IMR-90 (cell line): ENCODE results near the gene TGOLN2. TPM values are rescaled to one million over a fixed set of nuclear protein-coding genes. Genes with fewer than 3 reads are reported as not detected.
"Not testable (repeated sequence)": the region's sequence is repeated elsewhere in the genome, so short reads cannot be mapped to it uniquely, and the experiment has no call there.

Source experiments
- ATAC-seq: fragments of 200-7000 bp; cut with Tn5 transposase; 2 replicates; pipeline ENCODE4 v1.9.1; 2020; ENCODE audit warnings: low read depth, mild to moderate bottlenecking, moderate library complexity
- BruUV-seq: library from RNA; stranded (reverse); fragments of 400-500 nt; replicated peaks from 2 replicates; lab custom pipeline; 2021; lab: Mats Ljungman, UMichigan
- CTCF ChIA-PET: fragments of 300-600 bp; formaldehyde crosslinking; extraction: SDS; loops from one replicate; lab custom pipeline; 2021; ENCODE audit warnings: antibody characterized with exemption; lab: Yijun Ruan, JAX
- POLR2A ChIA-PET: fragments of 300-600 bp; sonication (Branson Sonifier 250); formaldehyde crosslinking; loops from one replicate; lab custom pipeline; 2022; ENCODE audit warnings: antibody characterized with exemption; ENCODE audit not compliant: unreplicated experiment; lab: Charles Lee
- DNase-seq: peaks from one replicate; pipeline ENCODE4 v3.0.0; 2013
- H2AFZ ChIP-seq: replicated peaks from 2 replicates; pipeline ENCODE3; 2013; ENCODE audit warnings: low read length, mild to moderate bottlenecking; ENCODE audit not compliant: poor library complexity
- H2AK5ac ChIP-seq: 2 replicates; pipeline ENCODE4 v1.6.1; 2013; ENCODE audit warnings: low read depth, low read length, inconsistent platforms
- H2AK9ac ChIP-seq: replicated peaks from 2 replicates; pipeline ENCODE3; 2013; ENCODE audit warnings: mild to moderate bottlenecking, low read depth, low read length, moderate library complexity; ENCODE audit not compliant: poor library complexity
- H2BK120ac ChIP-seq: 2 replicates; pipeline ENCODE4 v1.6.1; 2013; ENCODE audit warnings: low read depth, low read length, inconsistent platforms
- H2BK15ac ChIP-seq: 3 replicates; pipeline ENCODE4 v1.6.1; 2013; ENCODE audit warnings: low read depth, low read length, inconsistent platforms
- H2BK20ac ChIP-seq: 2 replicates; pipeline ENCODE4 v1.6.1; 2013; ENCODE audit warnings: low read depth, mild to moderate bottlenecking, inconsistent platforms, low read length, moderate library complexity
- H2BK5ac ChIP-seq: 2 replicates; pipeline ENCODE4 v1.6.1; 2013; ENCODE audit warnings: mild to moderate bottlenecking, low read depth, low read length, inconsistent platforms; ENCODE audit not compliant: poor library complexity, severe bottlenecking
- H3K14ac ChIP-seq: replicated peaks from 2 replicates; pipeline ENCODE4 v1.6.1; 2013; ENCODE audit warnings: low read depth, low read length, inconsistent platforms
- H3K18ac ChIP-seq: 2 replicates; pipeline ENCODE4 v1.6.1; 2013; ENCODE audit warnings: low read depth, low read length, control low read depth
- H3K23ac ChIP-seq: 2 replicates; pipeline ENCODE4 v1.6.1; 2013; ENCODE audit warnings: low read depth, low read length, inconsistent platforms
- H3K27ac ChIP-seq: 2 replicates; pipeline ENCODE4 v1.5.1; 2013; ENCODE audit warnings: mild to moderate bottlenecking, control low read depth, low read length; ENCODE audit not compliant: insufficient read depth
- H3K27me3 ChIP-seq: 2 replicates; pipeline ENCODE4 v1.6.1; 2013; ENCODE audit warnings: low read length; ENCODE audit not compliant: control insufficient read depth, insufficient read depth
- H3K36me3 ChIP-seq: 2 replicates; pipeline ENCODE4 v1.6.1; 2013; ENCODE audit warnings: low read length, mixed read lengths; ENCODE audit not compliant: control insufficient read depth, insufficient read depth
- H3K4ac ChIP-seq: 2 replicates; pipeline ENCODE4 v1.6.1; 2013; ENCODE audit warnings: low read depth, low read length, inconsistent platforms
- H3K4me1 ChIP-seq: 2 replicates; pipeline ENCODE4 v1.6.1; 2013; ENCODE audit warnings: low read length, mixed read lengths; ENCODE audit not compliant: control insufficient read depth, insufficient read depth
- H3K4me2 ChIP-seq: 2 replicates; pipeline ENCODE4 v1.6.1; 2013; ENCODE audit warnings: low read depth, mild to moderate bottlenecking, control low read depth, low read length, moderate library complexity
- H3K4me3 ChIP-seq: 2 replicates; pipeline ENCODE4 v1.5.1; 2013; ENCODE audit warnings: low read depth, mild to moderate bottlenecking, control low read depth, low read length, moderate library complexity; ENCODE audit not compliant: insufficient read depth
- H3K56ac ChIP-seq: 2 replicates; pipeline ENCODE4 v1.6.1; 2013; ENCODE audit warnings: low read length, inconsistent platforms; ENCODE audit not compliant: insufficient read depth; ENCODE audit errors: extremely low read depth
- H3K79me1 ChIP-seq, 2 experiments: 2 replicates each; pipeline ENCODE4 v1.6.1; 2013; ENCODE audit warnings: low read length in 2 of 2, inconsistent platforms in 1 of 2, low read depth in 1 of 2
- H3K9ac ChIP-seq: 2 replicates; pipeline ENCODE4 v1.6.1; 2013; ENCODE audit warnings: low read depth, low read length, control low read depth
- H3K9me1 ChIP-seq: 2 replicates; pipeline ENCODE4 v1.6.1; 2013; ENCODE audit warnings: low read length, inconsistent platforms; ENCODE audit not compliant: insufficient read depth
- H3K9me3 ChIP-seq: 2 replicates; pipeline ENCODE4 v1.6.1; 2013; ENCODE audit warnings: low read length; ENCODE audit not compliant: control insufficient read depth, insufficient read depth
- H4K20me1 ChIP-seq: 2 replicates; pipeline ENCODE4 v1.6.1; 2013; ENCODE audit warnings: low read length, inconsistent platforms; ENCODE audit not compliant: insufficient read depth
- H4K5ac ChIP-seq: 2 replicates; pipeline ENCODE4 v1.6.1; 2013; ENCODE audit warnings: mild to moderate bottlenecking, low read depth, low read length, control low read depth
- H4K8ac ChIP-seq, 2 experiments: 2 replicates each; pipeline ENCODE4 v1.6.1; 2013; ENCODE audit warnings: low read depth in 2 of 2, low read length in 2 of 2, control low read depth in 1 of 2, inconsistent platforms in 1 of 2
- H4K91ac ChIP-seq: 2 replicates; pipeline ENCODE4 v1.6.1; 2013; ENCODE audit warnings: low read depth, low read length, inconsistent platforms; ENCODE audit not compliant: insufficient read depth
- BHLHE40 ChIP-seq: fragments of 150-350 bp; IDR thresholded peaks from 2 replicates; pipeline ENCODE4 v1.6.1; 2016; ENCODE audit warnings: mild to moderate bottlenecking, low read depth, low read length
- MAZ ChIP-seq: IDR thresholded peaks from 2 replicates; pipeline ENCODE4 v1.6.1; 2012; ENCODE audit warnings: low read depth, mild to moderate bottlenecking, low read length, improper control_type of control experiment, moderate library complexity, borderline replicate concordance
- MXI1 ChIP-seq: IDR thresholded peaks from 2 replicates; pipeline ENCODE4 v1.6.1; 2012; ENCODE audit warnings: low read depth, mild to moderate bottlenecking, low read length, moderate library complexity, borderline replicate concordance
- NFE2L2 ChIP-seq: fragments of 150-350 bp; IDR thresholded peaks from 2 replicates; pipeline ENCODE4 v1.6.1; 2016; ENCODE audit warnings: low read depth, mild to moderate bottlenecking, low read length
- RFX5 ChIP-seq: IDR thresholded peaks from 2 replicates; pipeline ENCODE4 v1.8.0; 2012; ENCODE audit warnings: low read depth, mild to moderate bottlenecking, low read length, moderate library complexity
- SMC3 ChIP-seq: fragments of 150-350 bp; IDR thresholded peaks from 2 replicates; pipeline ENCODE4 v1.6.1; 2016; ENCODE audit warnings: low read depth, mild to moderate bottlenecking, antibody characterized with exemption, low read length, moderate library complexity
- WGBS, 2 experiments: methylation state at CpG; one replicate each; pipeline versions ENCODE4 v1.1.5 to v1.1.7; 2013; ENCODE audit warnings: missing lambda C conversion rate in 2 of 2; ENCODE audit not compliant: insufficient read length in 1 of 2; ENCODE audit errors: extremely low coverage in 2 of 2; 5-methylcytosine and 5-hydroxymethylcytosine counted together
- dilution Hi-C: fragments of 300-500 bp; cut with HindIII; formaldehyde crosslinking; loops from one replicate; pipeline ENCODE4 v1.14.3; 2018; ENCODE audit warnings: low sequenced_read_pairs; ENCODE audit not compliant: unreplicated experiment
- in situ Hi-C: fragments of 300-500 bp; cut with MboI; formaldehyde crosslinking; loops from 3 replicates; pipeline ENCODE4 v1.14.3; 2019; ENCODE audit warnings: low sequenced_read_pairs, inconsistent platforms, mixed read lengths
- intact Hi-C: fragments of 100-400 bp; cut with micrococcal nuclease; formaldehyde crosslinking; loops from 2 replicates; pipeline ENCODE4 v1.10.0; 2022
- polyA plus RNA-seq, 3 experiments: library from polyadenylated mRNA; depleted of rRNA; stranded (reverse); fragments of >200 nt; gene quantifications; 2 replicates each; pipeline ENCODE4 v1.2.3, GENCODE V29; 2012; ENCODE audit warnings: low replicate concordance in 1 of 3
- total RNA-seq: library from RNA; depleted of rRNA; stranded (reverse); fragments of >200 nt; gene quantifications from 2 replicates; pipeline ENCODE4 v1.2.3, GENCODE V29; 2012

Gene TGOLN2
- total and polyA plus RNA-seq, 2 of the 4 experiments (the other 2 are of a cell fraction): 57.7 to 92.3 TPM

- Histone ChIP-seq H3K14ac (no peak overlapping the region), H3K18ac (no peak overlapping the region), H3K9ac (no peak overlapping the region), H4K20me1 (no peaks in the 10 kb centered on the region), H2BK20ac (no peak overlapping the region), H3K9me1 (peaks cover 11% of the 10 kb centered on the region), H2BK5ac (no peak overlapping the region), H3K36me3 (peaks cover 11% of the 10 kb centered on the region), H4K5ac (no peak overlapping the region), H3K4me1 (peaks cover 3% of the 10 kb centered on the region; the same call in 1 of the 2 replicates), H2AK5ac (no peak overlapping the region), H4K91ac (no peak overlapping the region), H3K56ac (no peak overlapping the region), H3K4ac (no peak overlapping the region), H2AFZ (no peak overlapping the region), H3K79me1 (no peaks in the 10 kb centered on the region), H2BK120ac (no peak overlapping the region), H2AK9ac (no peak overlapping the region), H3K4me2 (no peak overlapping the region), H3K27me3 (no peaks in the 10 kb centered on the region), H2BK15ac (no peak overlapping the region), H4K8ac (no peak overlapping the region), H3K23ac (no peak overlapping the region), H3K27ac (no peak overlapping the region), H3K4me3 (no peak overlapping the region), H3K9me3 (no peaks in the 10 kb centered on the region)
- TF ChIP-seq SMC3: no peak
- no peak for TF ChIP-seq NFE2L2
- no peak for TF ChIP-seq BHLHE40
- TF ChIP-seq MXI1: no peak
- no peak for TF ChIP-seq MAZ
- no peak for TF ChIP-seq RFX5
- ChIA-PET POLR2A (no interaction called here), CTCF (no interaction called here)
- no peak for DNase-seq
- intact Hi-C loops (no loop called here), dilution Hi-C loops (no loop called here), in situ Hi-C loops (no loop called here)
- 100% methylated on average over 1 of the region's 5 CpGs; no CpG with 5 or more reads in 1 of the 2 experiments for WGBS, 2 experiments
- BruUV-seq: no TSS peak
- ATAC-seq: no peak
Measured at GRCh38 chr2:85367180-85367579, 39.4 kb upstream of the TGOLN2 start.

GRCh38 chr2:85362653-85363387 is 35.0 kb upstream of the TGOLN2 start:
- H3K9ac ChIP-seq, intact Hi-C loops, H2BK120ac ChIP-seq, H2AFZ ChIP-seq, H2BK15ac ChIP-seq, POLR2A ChIA-PET, H2BK5ac ChIP-seq, H3K18ac ChIP-seq, H3K27ac ChIP-seq, H3K56ac ChIP-seq, H3K4me3 ChIP-seq, CTCF ChIA-PET, H4K8ac ChIP-seq, ATAC-seq, H4K91ac ChIP-seq, H2AK9ac ChIP-seq, H4K5ac ChIP-seq, dilution Hi-C loops, in situ Hi-C loops, H3K23ac ChIP-seq, H3K9me3 ChIP-seq, DNase-seq, H3K9me1 ChIP-seq, H4K20me1 ChIP-seq, H3K14ac ChIP-seq, H3K4ac ChIP-seq, H3K4me1 ChIP-seq, H2BK20ac ChIP-seq, BruUV-seq, H3K27me3 ChIP-seq, H3K4me2 ChIP-seq, H2AK5ac ChIP-seq: not testable (repeated sequence)
- H3K79me1 ChIP-seq: peaks cover 7 to 11% of the 10 kb centered on the region in 2 experiments; a peak in 2 of 4 replicates
- WGBS, 2 experiments: no CpG with 5 or more reads among the region's 5 CpGs
- H3K36me3 ChIP-seq: peaks cover 14% of the 10 kb centered on the region
